Ovary (tissue), 3 donors: ENCODE data around the gene RHOD.

Experiments
- CTCF ChIP-seq, 3 donors: fragments of 450-650 bp in 2 of 3; fragments of 200-600 bp in 1 of 3; IDR thresholded peaks; one replicate each; pipeline versions ENCODE4 v1.5.1 to v1.8.0; 2016 to 2022; ENCODE audit warnings: antibody characterized with exemption in 3 of 3, mild to moderate bottlenecking in 1 of 3
- EP300 ChIP-seq: sonication (generic); formaldehyde crosslinking; IDR thresholded peaks from one replicate; pipeline ENCODE4 v1.6.1; 2017; ENCODE audit warnings: antibody characterized with exemption
- POLR2A ChIP-seq: fragments of 450-650 bp; IDR thresholded peaks from one replicate; pipeline ENCODE4 v1.6.1; 2017; ENCODE audit warnings: antibody characterized with exemption, mild to moderate bottlenecking, moderate library complexity
- donor health status: DM: no; HTN: no; CAD: no.

GRCh38 chr11:67034350-67034749 is 22.3 kb upstream of the RHOD start:
- TF ChIP-seq CTCF (IDR thresholded peaks at IDR 0.05) (no peak), POLR2A (no peak), EP300 (no peak)
